ENCODE measurements around the gene WSB2.

GRCh38 chr12:118059341-118060191 is 1.4 kb downstream of the WSB2 start:
- TF ChIP-seq, protein P1, sequence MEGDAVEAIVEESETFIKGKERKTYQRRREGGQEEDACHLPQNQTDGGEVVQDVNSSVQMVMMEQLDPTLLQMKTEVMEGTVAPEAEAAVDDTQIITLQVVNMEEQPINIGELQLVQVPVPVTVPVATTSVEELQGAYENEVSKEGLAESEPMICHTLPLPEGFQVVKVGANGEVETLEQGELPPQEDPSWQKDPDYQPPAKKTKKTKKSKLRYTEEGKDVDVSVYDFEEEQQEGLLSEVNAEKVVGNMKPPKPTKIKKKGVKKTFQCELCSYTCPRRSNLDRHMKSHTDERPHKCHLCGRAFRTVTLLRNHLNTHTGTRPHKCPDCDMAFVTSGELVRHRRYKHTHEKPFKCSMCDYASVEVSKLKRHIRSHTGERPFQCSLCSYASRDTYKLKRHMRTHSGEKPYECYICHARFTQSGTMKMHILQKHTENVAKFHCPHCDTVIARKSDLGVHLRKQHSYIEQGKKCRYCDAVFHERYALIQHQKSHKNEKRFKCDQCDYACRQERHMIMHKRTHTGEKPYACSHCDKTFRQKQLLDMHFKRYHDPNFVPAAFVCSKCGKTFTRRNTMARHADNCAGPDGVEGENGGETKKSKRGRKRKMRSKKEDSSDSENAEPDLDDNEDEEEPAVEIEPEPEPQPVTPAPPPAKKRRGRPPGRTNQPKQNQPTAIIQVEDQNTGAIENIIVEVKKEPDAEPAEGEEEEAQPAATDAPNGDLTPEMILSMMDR (IDR thresholded peaks at IDR 0.05; ENCODE audit: poor library complexity, severe bottlenecking) = no peak
- TF ChIP-seq POLR2AphosphoS5 (IDR thresholded peaks at IDR 0.05) = no peak
- no peak for TF ChIP-seq EZH2 (IDR thresholded peaks at IDR 0.05; ENCODE audit: borderline replicate concordance, insufficient read depth, low read length, poor library complexity, severe bottlenecking)
- no peak for TF ChIP-seq RAD21 (conservative IDR thresholded peaks at IDR 0.05)
- TF ChIP-seq MXI1 (conservative IDR thresholded peaks at IDR 0.05; ENCODE audit: poor library complexity, severe bottlenecking) = no peak
- no peak for TF ChIP-seq EP300 (conservative IDR thresholded peaks at IDR 0.05; ENCODE audit: poor library complexity, severe bottlenecking)
